SH-SY5Y (cell line): Measurements from ENCODE around the gene CHRD.

Experiments
- GATA2 ChIP-seq: IDR thresholded peaks from 2 replicates; pipeline ENCODE4 v1.6.1; 2011; ENCODE audit warnings: mild to moderate bottlenecking, low read depth, low read length
- GATA3 ChIP-seq: IDR thresholded peaks from 2 replicates; pipeline ENCODE4 v1.6.1; 2011; ENCODE audit warnings: low read depth, mild to moderate bottlenecking, low read length, moderate library complexity

- TF ChIP-seq GATA3, result no peak
- no peak for TF ChIP-seq GATA2
These were observed 1.1 kb upstream of the CHRD start for GRCh38 chr3:184378651-184379357.
